OCI-LY3 (cell line): ENCODE data around the gene CPEB1.

ENCODE experiments used
- EZH2phosphoT487 ChIP-seq: fragments of 200-600 bp; shearing (Covaris generic); IDR thresholded peaks from 2 replicates; pipeline ENCODE4 v1.6.1; 2018; ENCODE audit warnings: antibody characterized with exemption, mixed run types, low read depth
- TF ChIP-seq, protein P1 (sequence below): fragments of 200-600, 300-600 bp; sonication (generic); IDR thresholded peaks from 2 replicates; pipeline ENCODE4 v1.5.1; 2014; ENCODE audit warnings: antibody characterized with exemption, low read length, low read depth

DNA sequence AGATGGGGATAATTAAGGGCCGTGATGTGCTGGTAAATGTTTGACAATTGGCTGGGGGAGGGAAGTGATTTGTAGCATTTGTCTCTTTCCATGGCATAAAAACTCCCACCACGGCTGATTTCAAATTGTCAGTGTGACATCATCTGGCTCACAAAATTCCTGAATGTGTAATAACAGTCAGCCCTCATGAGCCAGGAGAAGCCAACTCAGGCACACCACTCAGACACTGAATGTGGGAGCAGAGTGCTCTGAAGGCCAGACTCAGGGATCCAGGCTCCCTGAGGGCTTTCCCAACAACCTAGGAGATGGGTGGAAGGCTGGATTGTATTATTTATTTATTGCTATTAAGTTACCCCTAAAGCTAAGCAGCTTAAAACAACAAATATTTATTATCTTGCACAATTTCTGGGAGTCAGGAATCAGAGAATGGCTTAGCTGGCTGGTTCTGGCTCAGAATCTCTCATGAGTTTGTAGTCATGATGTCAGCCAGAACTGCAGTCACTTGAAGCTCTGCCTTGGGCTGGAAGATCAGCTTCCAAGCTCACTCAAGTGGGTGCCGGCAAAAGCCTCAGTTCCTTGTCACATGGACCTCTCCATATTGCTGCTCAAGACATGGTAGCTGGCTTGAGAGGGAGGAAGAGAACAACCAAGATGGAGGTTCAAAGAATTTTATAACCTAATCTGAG lies 6.5 kb upstream of the CPEB1 start:
- TF ChIP-seq, protein P1, sequence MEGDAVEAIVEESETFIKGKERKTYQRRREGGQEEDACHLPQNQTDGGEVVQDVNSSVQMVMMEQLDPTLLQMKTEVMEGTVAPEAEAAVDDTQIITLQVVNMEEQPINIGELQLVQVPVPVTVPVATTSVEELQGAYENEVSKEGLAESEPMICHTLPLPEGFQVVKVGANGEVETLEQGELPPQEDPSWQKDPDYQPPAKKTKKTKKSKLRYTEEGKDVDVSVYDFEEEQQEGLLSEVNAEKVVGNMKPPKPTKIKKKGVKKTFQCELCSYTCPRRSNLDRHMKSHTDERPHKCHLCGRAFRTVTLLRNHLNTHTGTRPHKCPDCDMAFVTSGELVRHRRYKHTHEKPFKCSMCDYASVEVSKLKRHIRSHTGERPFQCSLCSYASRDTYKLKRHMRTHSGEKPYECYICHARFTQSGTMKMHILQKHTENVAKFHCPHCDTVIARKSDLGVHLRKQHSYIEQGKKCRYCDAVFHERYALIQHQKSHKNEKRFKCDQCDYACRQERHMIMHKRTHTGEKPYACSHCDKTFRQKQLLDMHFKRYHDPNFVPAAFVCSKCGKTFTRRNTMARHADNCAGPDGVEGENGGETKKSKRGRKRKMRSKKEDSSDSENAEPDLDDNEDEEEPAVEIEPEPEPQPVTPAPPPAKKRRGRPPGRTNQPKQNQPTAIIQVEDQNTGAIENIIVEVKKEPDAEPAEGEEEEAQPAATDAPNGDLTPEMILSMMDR: no peak
- TF ChIP-seq EZH2phosphoT487: no peak
